Measurements from ENCODE around the gene NAAA.
A peak's percentile ranks its signal among the peaks of the same experiment; 100 is the strongest.
"Not testable (repeated sequence)": the region's sequence is repeated elsewhere in the genome, so short reads cannot be mapped to it uniquely, and the experiment has no call there.

Gene NAAA

DNA sequence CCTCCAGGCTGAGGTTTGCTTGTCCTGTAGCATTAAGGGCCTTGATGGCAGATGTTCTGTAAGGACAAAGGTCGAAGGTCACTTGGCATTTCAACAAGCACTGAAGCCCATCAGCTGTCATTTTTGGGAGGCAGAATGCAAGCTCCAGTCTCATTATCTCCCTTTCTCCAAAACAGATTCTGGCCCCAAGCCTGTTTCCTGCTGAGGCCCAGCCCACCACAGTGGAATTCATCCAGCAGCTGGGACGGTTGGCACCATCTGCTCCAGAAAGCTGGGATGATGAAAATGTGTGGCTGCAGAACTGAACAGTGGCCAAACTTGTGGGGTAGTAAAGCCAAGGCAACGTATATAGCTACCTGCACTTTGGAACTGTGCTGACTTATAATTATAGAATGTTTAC is 20.9 kb downstream of the NAAA start:
- DNase-seq (ENCODE audit: low read depth): peak; percentile 4

DNA sequence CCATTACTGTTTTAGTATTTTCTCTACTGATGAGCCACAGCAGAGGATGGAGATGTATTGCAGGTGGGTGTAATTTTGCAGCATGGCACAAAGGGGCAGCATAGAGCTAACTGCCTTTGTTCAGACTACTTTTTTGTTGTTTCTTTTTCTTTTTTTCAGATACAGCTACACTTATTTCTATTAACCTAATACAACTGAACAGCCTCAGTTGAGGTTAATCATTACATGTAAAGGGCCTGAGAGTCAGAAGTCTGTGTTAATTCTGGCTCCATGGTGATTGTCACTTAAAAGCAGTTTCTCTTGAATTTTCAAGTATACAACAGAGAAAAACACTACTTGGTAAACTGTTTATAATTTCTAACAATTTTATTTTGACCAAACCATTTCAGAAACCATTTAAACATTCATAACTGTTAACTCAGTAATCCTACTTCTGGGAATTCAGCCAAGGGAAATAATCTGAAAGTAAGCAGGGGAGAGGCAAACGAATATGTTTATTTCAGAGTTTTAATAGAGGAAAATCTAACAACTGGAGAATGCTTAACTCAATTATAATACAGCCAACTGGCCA is 24.6 kb downstream of the NAAA start:
- DNase-seq (ENCODE audit: low read depth): peak; percentile 58

DNA sequence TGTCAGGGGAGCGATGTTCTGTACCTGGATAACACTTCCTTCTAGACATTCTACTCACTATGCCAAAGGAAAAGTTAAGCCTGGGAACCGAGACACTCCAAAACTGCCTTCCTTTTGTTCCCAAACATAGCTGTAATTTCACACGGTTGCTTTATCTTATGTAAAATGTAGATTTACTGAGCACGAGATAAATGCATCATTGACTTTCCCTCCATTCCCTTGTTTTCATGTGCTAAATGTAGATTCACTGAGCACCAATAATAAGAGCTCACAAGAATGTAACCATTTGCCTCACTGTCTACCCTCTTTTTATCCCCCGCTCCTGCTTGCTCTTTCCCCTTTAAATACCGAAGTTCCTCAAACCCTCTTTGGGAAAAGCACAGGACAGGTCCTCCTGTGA is 27.8 kb downstream of the NAAA start:
- DNase-seq (ENCODE audit: low read depth): no peak

DNA sequence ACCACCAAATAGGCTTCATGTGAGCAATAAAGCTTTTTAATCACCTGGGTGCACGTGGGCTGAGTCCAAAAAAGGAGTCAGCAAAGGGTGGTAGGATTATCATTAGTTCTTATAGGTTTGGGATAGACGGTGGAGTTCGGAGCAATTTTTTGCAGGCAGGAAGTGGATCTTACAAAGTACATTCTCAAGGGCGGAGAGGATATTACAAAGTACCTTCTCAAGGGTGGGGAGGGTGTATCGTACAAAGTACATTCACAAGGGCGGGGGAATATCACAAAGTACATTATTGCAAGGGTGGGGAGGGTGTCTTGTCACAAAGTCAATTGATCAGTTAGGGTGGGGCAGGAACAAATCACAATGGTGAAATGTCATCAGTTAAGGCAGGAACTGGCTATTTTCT is 30.0 kb downstream of the NAAA start:
- DNase-seq (ENCODE audit: low read depth): not testable (repeated sequence)

DNA sequence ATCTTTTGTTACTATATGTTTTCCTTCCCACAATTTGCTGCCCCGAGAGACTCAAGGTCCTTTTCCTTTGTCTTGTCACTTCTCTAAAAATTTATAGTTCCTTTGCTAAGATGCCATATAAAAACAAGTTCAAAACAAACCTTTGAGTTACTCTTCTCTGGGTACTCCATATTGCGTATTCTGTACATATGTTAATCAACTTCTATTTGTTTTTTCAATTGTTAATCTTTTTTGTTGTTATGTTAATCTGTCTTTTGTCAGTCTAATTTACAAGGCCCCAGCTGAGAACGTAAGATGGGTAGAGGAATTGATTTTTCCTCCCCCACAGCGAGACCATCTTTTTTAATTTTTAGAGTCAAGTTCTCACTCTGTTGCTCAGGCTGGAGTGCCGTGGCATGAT is 31.4 kb downstream of the NAAA start:
- DNase-seq (ENCODE audit: low read depth): no peak

DNA sequence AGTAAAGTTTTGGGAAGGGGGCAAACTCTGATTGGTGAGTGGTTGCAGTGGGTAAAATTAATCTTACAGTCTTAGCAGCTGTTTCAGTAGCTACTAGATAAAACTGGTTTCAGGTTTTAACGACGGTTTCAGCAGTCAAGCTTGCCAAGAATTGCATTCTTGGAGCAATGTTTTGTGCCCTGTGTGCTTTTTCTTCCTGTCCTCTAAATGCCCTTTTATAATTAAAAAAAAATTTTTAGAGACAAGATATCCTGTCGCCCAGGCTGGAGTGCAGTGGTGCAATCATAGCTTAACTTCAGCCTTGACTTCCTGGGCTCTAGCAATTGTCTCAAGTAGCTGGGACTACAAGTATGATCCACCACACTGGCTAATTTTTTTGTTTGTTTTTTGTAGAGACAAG is 32.3 kb downstream of the NAAA start:
- peak; percentile 3 for DNase-seq (ENCODE audit: low read depth)

DNA sequence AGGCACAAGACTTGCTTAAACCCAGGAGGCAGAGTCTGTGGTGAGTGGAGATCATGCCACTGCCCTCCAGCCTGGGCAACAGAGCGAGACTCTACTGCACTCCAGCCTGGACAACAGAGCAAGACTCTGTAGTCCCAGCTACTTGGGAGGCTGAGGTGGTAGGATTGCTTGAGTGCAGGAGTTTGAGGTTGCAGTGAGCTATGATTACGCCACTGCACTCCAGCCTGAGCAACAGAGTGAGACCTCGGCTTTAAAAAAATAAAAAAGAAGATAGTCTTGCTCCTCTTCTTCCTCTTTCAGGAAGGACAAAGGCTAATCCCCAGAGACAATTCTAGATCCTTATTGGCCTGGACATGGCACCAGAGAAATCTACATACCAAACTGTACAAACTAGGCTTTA is 32.8 kb downstream of the NAAA start:
- DNase-seq (ENCODE audit: low read depth): no peak

DNA sequence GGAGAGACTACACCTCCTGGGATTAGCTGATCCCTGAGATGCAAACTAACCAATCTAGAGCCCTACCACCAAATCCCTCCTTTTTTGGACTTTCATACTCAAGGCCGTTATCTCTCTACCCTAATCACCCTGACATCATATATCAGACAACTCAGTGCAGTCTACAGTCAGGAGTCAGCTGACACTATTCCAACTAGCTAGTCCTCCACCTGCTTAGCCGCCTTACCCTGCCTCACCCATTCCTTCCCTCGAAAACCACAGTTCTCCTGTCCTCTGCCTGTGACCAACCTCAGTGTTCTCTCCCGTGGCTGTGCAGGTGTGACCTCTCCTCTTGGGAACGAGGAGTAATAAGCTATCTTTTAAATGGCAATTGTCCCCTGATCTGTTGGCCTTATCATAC is 36.7 kb downstream of the NAAA start:
- DNase-seq (ENCODE audit: low read depth): no peak

DNA sequence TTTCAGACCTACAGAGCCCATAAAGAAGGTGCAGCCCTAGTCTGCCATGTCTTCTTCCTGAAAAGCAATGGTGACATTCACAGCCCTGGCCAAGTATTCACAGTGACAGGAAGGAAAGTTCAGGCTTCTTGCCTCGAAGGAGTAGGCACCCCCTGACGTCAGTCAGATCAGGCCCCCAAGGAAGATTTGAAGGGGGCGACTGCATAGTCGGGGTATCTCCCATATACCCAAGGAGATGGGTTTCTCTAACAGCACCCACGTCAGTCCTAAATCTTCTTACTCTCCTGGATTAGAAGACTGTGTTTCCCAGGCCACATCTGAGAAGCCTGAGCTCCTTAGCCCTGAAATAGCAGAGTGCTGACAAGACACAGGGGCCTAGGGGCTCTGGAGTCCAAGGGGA is 38.5 kb downstream of the NAAA start, which contains the start of gene PPEF2:
Gene PPEF2 (minus strand): TSS at position 101 of the 400 bp plus-strand sequence. CDS start 6,127 bp downstream, outside the sequence.
- DNase-seq (ENCODE audit: low read depth): no peak

DNA sequence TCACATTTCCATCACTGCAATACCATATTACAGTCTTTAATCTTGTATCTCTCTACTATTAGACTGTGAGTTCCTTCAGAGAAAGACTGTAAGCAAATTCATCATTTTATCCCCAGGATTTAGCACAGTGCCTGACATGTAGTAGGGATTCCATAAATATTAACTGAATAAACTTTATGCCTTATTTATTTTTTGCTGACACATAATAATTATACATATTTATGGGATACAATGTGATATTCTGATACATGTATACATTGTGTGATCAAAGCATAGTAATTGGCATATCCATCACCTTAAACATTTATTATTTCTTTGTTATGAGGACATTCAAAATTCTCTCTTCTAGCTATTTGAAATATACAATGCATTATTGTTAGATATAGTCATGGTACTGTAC is 42.3 kb downstream of the NAAA start:
- DNase-seq (ENCODE audit: low read depth): no peak

DNA sequence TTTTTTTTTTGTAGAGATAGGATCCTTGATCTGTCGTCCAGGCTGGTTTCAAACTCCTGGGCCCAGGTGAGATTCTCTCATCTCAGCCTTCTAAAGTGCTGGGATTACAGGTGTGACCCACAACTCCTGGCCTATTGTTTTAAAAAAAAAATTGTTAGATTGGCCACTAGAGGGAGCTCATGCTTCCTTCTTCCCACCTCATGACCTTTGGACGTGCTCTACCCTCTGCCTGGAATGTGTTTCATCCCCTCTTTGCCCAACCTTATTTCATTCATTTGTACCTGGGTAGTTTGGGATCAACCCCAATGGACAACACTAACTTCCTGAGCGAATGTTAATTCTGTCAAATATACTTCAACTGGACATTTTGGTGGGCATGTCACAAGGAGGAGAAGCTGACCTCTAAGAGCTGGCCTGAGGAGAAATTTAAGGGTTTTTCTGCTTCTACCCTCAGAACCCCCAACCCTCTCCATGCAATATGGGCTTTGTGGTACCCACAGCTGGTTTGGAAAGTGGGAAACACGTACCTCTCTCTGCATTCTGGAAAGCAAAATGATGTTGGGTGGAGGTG is 45.0 kb downstream of the NAAA start:
- peak; percentile 7 for DNase-seq (ENCODE audit: low read depth)

DNA sequence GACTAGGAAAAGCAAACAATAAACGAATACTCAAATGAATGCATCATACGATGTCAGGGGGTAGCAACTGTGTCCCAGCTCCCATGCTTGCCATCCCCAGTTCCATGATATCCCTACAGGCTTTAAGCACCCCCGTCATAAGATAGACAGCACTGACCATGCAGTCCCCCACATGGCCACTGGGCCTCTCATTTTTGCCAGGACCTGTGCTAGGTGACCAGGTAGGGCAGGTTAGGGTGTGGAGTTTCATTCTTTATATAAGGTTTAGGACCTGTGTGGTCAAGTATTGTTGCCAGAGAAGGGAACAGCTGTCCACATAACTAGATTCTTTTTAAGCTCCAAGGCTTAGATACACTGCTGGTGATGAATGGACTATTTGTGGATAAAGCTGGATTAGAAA is 48.3 kb downstream of the NAAA start:
- DNase-seq (ENCODE audit: low read depth): no peak

DNA sequence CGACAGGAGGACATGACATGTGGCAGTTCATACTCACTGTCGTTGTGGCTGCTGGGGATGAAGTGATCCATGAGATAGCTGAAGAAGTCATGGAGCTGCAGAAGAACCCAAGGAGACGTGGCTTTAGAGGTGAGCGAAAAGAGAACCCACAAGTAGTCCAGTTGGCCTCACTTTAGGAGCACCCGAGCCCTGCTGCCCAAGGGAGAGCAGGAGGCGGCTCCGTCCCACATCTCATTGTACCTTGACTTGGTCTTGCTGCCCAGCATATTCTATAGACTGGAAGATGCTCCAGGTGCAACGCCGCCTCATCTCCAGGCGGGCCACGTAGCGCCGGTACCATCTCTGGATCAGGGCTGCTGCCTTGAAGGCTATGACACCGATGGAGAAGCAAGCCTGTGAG is 49.2 kb downstream of the NAAA start:
- no peak for DNase-seq (ENCODE audit: low read depth)

DNA sequence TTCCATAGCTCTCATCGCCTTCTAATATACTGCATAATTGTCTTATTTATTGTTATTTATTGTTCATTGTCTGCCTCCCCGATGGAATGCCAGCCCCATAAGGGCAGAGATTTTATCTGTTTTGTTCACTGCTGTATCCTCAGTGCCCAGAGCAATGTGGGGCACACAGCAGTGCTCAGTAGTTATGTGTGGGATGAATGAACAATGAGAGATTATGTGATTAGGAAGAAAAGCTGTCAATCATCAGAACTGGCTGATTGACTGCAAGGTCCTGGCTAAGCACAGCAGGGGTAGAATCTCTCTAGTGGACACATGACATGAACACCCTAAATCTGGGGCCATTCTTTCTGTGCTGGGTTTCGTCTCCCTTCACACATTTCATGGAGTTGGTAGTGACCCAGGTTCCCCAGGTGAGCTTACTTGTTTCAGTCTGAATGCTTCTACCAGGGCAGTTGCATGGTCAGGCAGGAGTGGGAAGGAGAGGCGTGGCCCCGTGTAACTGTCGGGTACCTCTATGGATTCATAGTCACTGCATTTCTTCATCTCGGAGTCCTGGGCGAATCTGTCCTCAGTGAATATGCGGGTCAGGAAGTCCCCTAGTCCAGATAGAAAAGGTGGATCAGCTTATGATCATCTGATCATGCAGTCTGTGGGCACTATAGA is 51.1 kb downstream of the NAAA start:
- no peak for DNase-seq (ENCODE audit: low read depth)

DNA sequence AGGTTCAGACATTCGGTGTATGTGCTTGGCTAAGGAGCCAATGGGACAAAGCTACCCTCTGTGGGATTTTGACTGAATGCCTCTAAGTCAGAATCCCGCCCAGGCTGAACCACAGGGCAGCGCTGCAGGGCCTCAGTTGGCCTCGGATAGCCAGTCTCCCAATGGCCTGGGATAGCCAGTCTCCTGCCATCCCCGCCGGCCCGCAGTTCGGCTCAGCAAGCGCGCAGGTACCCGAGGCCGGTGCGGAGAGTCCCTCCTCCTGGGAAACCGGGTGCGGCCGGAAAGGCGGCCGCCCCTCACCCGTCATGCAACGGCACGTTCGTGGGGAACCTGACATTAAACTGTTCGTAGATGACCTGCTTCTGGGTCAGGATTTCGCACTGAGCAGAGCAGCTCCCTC is 54.7 kb downstream of the NAAA start:
- no peak for DNase-seq (ENCODE audit: low read depth)

DNA sequence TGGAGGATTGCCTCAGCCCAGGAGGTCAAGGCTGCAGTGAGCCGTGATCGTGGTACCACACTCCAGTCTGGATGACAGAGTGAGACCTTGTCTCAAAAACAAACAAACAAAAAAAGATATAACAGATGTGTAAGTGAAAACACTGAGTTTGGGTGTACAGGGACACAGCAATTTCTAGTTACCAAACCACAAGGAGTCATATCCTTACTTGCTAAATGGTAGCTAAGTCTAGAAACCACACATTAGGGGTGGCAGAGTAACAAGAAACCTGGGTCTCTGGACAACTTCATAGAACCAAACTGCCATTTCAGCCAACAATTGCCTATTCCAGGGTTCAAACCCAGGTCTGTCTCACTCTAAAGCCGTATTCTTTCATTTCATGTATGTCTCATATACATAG is 59.3 kb downstream of the NAAA start:
- no peak for DNase-seq (ENCODE audit: low read depth)

DNA sequence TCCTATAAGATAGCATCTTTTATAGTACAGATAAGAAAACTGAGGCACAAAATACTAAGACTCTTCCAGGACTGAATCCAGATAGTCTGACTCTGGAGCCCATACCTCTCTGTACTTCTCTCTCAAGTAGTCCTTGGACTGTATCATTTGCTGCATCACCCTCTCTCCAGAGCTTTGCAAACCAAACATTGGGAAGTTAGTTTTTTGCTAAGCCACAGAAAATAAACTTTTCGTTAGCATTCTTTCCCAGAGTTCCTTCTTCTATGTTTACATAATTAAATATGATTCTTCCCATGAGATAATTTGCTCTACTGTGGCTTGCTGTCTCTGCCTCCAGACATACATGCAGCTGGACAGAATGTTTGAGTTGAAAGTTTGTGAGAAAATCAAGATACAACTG is 60.5 kb downstream of the NAAA start:
- DNase-seq (ENCODE audit: low read depth): peak; percentile 6

DNA sequence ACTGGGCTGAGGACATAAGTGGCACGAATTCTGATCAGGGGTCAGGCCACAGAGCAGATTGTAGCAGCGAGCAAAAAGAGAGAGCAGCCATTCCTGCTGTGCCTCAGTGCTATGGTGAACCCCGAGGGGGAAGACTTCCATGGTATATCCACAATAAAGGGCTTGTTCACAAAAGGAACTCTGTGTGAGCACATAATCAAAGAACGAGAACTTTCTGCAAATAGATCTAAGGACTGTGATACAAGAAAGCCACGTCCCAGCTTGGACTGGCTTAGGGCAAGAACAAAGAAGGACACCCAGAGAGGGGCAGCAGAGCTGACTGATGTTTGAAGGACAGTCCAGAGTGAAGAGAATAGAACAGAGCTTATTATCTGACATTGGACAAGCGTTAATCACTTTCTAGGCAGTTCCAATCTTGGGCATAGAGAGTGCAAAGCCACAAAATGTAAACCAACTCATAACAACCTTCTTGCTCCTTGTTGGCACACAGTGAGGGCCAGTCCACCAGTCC is 62.5 kb downstream of the NAAA start:
- no peak for DNase-seq (ENCODE audit: low read depth)

DNA sequence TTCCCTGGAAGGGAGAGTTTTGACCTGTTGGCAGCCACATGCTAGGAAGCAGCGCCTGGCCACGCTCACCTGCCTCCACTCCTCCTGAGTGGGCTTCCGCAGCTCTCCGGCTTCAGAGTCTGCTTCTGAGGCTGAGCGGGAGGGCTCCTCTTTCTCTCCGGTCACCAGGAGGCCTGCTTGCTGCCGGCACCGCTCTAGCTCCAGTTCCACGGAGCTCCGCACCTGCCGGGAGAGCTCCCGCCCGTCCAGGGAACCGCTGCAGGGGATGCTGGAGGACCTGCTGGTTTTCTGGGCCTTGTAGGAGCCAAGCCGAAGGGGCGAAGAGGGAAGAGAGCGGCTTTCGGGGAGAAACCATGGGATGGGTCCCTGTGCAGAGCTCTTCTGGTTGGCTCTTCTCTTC is 64.6 kb downstream of the NAAA start:
- DNase-seq (ENCODE audit: low read depth): no peak

DNA sequence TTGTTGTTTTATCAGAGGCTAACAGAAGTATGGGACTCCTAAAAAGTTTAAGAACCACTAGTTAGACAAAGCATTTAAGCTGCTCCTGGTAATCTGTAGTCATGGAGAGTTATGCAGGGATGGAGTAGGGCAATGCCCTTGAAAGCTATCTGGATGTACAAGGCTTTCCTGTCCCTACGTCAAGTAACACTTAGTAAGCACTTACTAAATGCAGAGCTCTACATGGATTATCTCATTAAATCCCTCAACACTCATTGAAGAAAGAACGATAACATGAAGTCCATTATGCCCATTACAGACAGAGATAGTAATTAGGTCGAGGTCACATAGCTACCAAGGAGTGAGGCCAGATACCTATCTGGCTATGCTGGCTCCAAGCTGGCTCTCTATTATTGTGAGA is 71.7 kb downstream of the NAAA start:
- DNase-seq (ENCODE audit: low read depth): no peak

DNA sequence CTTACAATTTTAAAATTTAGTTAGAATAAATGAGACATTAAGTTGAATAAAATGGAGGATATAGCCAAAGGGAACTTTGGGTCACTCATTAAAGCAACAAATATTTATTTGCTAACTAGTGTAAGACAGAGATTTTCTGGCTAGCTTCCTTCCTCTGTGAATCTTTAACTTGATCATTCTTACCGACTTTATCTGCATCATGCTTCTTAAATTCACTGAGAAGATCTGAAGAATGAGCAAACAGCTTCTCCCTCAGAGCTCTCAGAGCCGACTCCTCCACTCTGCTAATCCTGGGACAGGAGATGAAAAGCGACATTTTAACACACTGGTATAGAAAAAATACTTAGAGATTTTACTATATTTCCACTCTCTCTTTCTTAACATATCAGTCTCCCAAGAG is 73.7 kb downstream of the NAAA start:
- no peak for DNase-seq (ENCODE audit: low read depth)

Data from stromal cell of bone marrow (primary cell).